Activated T-cell treated with anti-CD3 and anti-CD28 coated beads, Interleukin-2, amount 50 U/mL, for 24 hours (primary cell): ENCODE measurements around the gene SERGEF.
"Not testable (repeated sequence)": the region's sequence is repeated elsewhere in the genome, so short reads cannot be mapped to it uniquely, and the experiment has no call there.

ENCODE experiments used
- DNase-seq: peaks from one replicate; pipeline ENCODE4 v3.0.0-alpha.2; 2020
- H3K27ac Mint-ChIP-seq: 2 replicates; pipeline ENCODE4 v1.8.0; 2020; ENCODE audit warnings: mild to moderate bottlenecking, mixed read lengths
- H3K27me3 Mint-ChIP-seq: 2 replicates; pipeline ENCODE4 v1.8.0; 2020; ENCODE audit warnings: mixed read lengths
- H3K36me3 Mint-ChIP-seq: 2 replicates; pipeline ENCODE4 v1.8.0; 2020; ENCODE audit warnings: low read depth, mixed read lengths
- H3K4me1 Mint-ChIP-seq: 2 replicates; pipeline ENCODE4 v1.8.0; 2020; ENCODE audit warnings: low read depth, mixed read lengths
- H3K4me3 Mint-ChIP-seq: 2 replicates; pipeline ENCODE4 v1.8.0; 2020; ENCODE audit warnings: mild to moderate bottlenecking, moderate library complexity, mixed read lengths
- H3K9me3 Mint-ChIP-seq: 2 replicates; pipeline ENCODE4 v1.8.0; 2020; ENCODE audit warnings: mixed read lengths

Gene SERGEF

GRCh38 chr11:17894929-17895658 is 117.8 kb downstream of the SERGEF start:
- Mint-ChIP-seq H3K4me1 (peaks cover 2% of the 10 kb centered on the region), H3K27ac (no peak overlapping the region), H3K27me3 (no peaks in the 10 kb centered on the region), H3K4me3 (no peak overlapping the region), H3K9me3 (no peaks in the 10 kb centered on the region), H3K36me3 (peaks cover 35% of the 10 kb centered on the region)
- DNase-seq: no peak

- Mint-ChIP-seq H3K36me3 (peaks cover 44% of the 10 kb centered on the region), H3K27me3 (no peaks in the 10 kb centered on the region), H3K27ac (no peak overlapping the region), H3K4me1 (no peaks in the 10 kb centered on the region), H3K9me3 (no peaks in the 10 kb centered on the region), H3K4me3 (no peak overlapping the region)
- DNase-seq: no peak
These were observed 120.4 kb downstream of the SERGEF start for GRCh38 chr11:17892409-17892808.

GRCh38 chr11:17890325-17890724 is 122.5 kb downstream of the SERGEF start:
- Mint-ChIP-seq H3K27ac (no peak overlapping the region), H3K4me3 (no peak overlapping the region), H3K9me3 (no peaks in the 10 kb centered on the region), H3K4me1 (no peaks in the 10 kb centered on the region), H3K36me3 (peaks cover 47% of the 10 kb centered on the region), H3K27me3 (no peaks in the 10 kb centered on the region)
- no peak for DNase-seq

GRCh38 chr11:17887779-17888178 is 125.1 kb downstream of the SERGEF start:
- Mint-ChIP-seq H3K36me3 (peaks cover 39% of the 10 kb centered on the region), H3K4me3 (no peak overlapping the region), H3K27ac (no peak overlapping the region), H3K4me1 (no peaks in the 10 kb centered on the region), H3K27me3 (no peaks in the 10 kb centered on the region), H3K9me3 (no peaks in the 10 kb centered on the region)
- no peak for DNase-seq

- H3K27me3 Mint-ChIP-seq: no peaks in the 10 kb centered on the region
- no peaks in the 10 kb centered on the region for H3K4me1 Mint-ChIP-seq
- no peaks in the 10 kb centered on the region for H3K9me3 Mint-ChIP-seq
- no peak overlapping the region for H3K27ac Mint-ChIP-seq
- DNase-seq: no peak
- H3K4me3 Mint-ChIP-seq: no peak overlapping the region
- H3K36me3 Mint-ChIP-seq: peaks cover 12% of the 10 kb centered on the region
These were observed 128.9 kb downstream of the SERGEF start for GRCh38 chr11:17883946-17884345.

GRCh38 chr11:17883057-17883456 is 129.8 kb downstream of the SERGEF start:
- no peak for DNase-seq
- no peaks in the 10 kb centered on the region for H3K4me1 Mint-ChIP-seq
- H3K27me3 Mint-ChIP-seq: no peaks in the 10 kb centered on the region
- no peaks in the 10 kb centered on the region for H3K9me3 Mint-ChIP-seq
- H3K27ac Mint-ChIP-seq: no peak overlapping the region
- H3K36me3 Mint-ChIP-seq: peaks cover 17% of the 10 kb centered on the region
- no peak overlapping the region for H3K4me3 Mint-ChIP-seq

- Mint-ChIP-seq H3K27me3 (no peaks in the 10 kb centered on the region), H3K9me3 (no peaks in the 10 kb centered on the region), H3K4me3 (no peak overlapping the region), H3K36me3 (peaks cover 41% of the 10 kb centered on the region), H3K4me1 (no peaks in the 10 kb centered on the region), H3K27ac (no peak overlapping the region)
- DNase-seq: no peak
These were observed 134.1 kb downstream of the SERGEF start for GRCh38 chr11:17878743-17879142.

GRCh38 chr11:17877886-17878285 is 135.0 kb downstream of the SERGEF start:
- Mint-ChIP-seq H3K4me3 (no peak overlapping the region), H3K36me3 (peaks cover 47% of the 10 kb centered on the region), H3K27ac (no peak overlapping the region), H3K4me1 (no peaks in the 10 kb centered on the region), H3K27me3 (no peaks in the 10 kb centered on the region), H3K9me3 (no peaks in the 10 kb centered on the region)
- no peak for DNase-seq

- DNase-seq: no peak
- Mint-ChIP-seq H3K4me1 (no peaks in the 10 kb centered on the region), H3K36me3 (peaks cover 54% of the 10 kb centered on the region), H3K27ac (no peak overlapping the region), H3K27me3 (no peaks in the 10 kb centered on the region), H3K4me3 (no peak overlapping the region), H3K9me3 (no peaks in the 10 kb centered on the region)
These were observed 136.0 kb downstream of the SERGEF start for GRCh38 chr11:17876827-17877226.

- no peaks in the 10 kb centered on the region for H3K27me3 Mint-ChIP-seq
These were observed 137.0 kb downstream of the SERGEF start for GRCh38 chr11:17875891-17876290.

GRCh38 chr11:17873586-17873985 is 139.3 kb downstream of the SERGEF start:
- H3K27ac Mint-ChIP-seq: no peak overlapping the region
- no peaks in the 10 kb centered on the region for H3K4me1 Mint-ChIP-seq
- no peak for DNase-seq
- peaks cover 78% of the 10 kb centered on the region for H3K36me3 Mint-ChIP-seq
- H3K9me3 Mint-ChIP-seq: peaks cover 4% of the 10 kb centered on the region
- H3K27me3 Mint-ChIP-seq: no peaks in the 10 kb centered on the region
- H3K4me3 Mint-ChIP-seq: no peak overlapping the region

More at GRCh38 chr11:17875891-17876290, 137.0 kb downstream of the SERGEF start:
- peaks cover 61% of the 10 kb centered on the region for H3K36me3 Mint-ChIP-seq
- DNase-seq: no peak
- no peak overlapping the region for H3K27ac Mint-ChIP-seq
- H3K4me1 Mint-ChIP-seq: no peaks in the 10 kb centered on the region
- H3K9me3 Mint-ChIP-seq: no peaks in the 10 kb centered on the region
- no peak overlapping the region for H3K4me3 Mint-ChIP-seq

GRCh38 chr11:17868398-17868797 is 144.4 kb downstream of the SERGEF start:
- peaks cover 73% of the 10 kb centered on the region for H3K36me3 Mint-ChIP-seq
- DNase-seq, H3K27ac Mint-ChIP-seq, H3K27me3 Mint-ChIP-seq, H3K4me1 Mint-ChIP-seq, H3K9me3 Mint-ChIP-seq, H3K4me3 Mint-ChIP-seq: not testable (repeated sequence)

- peaks cover 69% of the 10 kb centered on the region for H3K36me3 Mint-ChIP-seq
- peaks cover 4% of the 10 kb centered on the region for H3K9me3 Mint-ChIP-seq
- no peaks in the 10 kb centered on the region for H3K27me3 Mint-ChIP-seq
These were observed 145.5 kb downstream of the SERGEF start for GRCh38 chr11:17867341-17867740.

GRCh38 chr11:17865765-17866428 is 146.9 kb downstream of the SERGEF start:
- Mint-ChIP-seq H3K36me3 (peaks cover 61% of the 10 kb centered on the region), H3K4me1 (no peaks in the 10 kb centered on the region), H3K27ac (no peak overlapping the region)

More at GRCh38 chr11:17867341-17867740, 145.5 kb downstream of the SERGEF start:
- Mint-ChIP-seq H3K27ac (no peak overlapping the region), H3K4me3 (no peak overlapping the region), H3K4me1 (no peaks in the 10 kb centered on the region)
- no peak for DNase-seq

GRCh38 chr11:17864478-17864941 is 148.3 kb downstream of the SERGEF start:
- Mint-ChIP-seq H3K9me3 (no peaks in the 10 kb centered on the region), H3K27me3 (no peaks in the 10 kb centered on the region), H3K4me3 (no peak overlapping the region), H3K27ac (no peak overlapping the region), H3K4me1 (no peaks in the 10 kb centered on the region), H3K36me3 (peaks cover 59% of the 10 kb centered on the region)
- no peak for DNase-seq

More at GRCh38 chr11:17865765-17866428, 146.9 kb downstream of the SERGEF start:
- no peak for DNase-seq
- H3K4me3 Mint-ChIP-seq: no peak overlapping the region
- H3K9me3 Mint-ChIP-seq: peaks cover 4% of the 10 kb centered on the region
- H3K27me3 Mint-ChIP-seq: no peaks in the 10 kb centered on the region
